T47D (cell line): ENCODE results near the gene SSNA1.

ENCODE experiments used
- DNase-seq, 2 experiments: peaks; one replicate each; pipeline versions ENCODE4 v3.0.0 to v3.0.0-alpha.2; 2011 to 2012; ENCODE audit warnings: low read depth in 1 of 2, low spot score in 1 of 2
- JUND ChIP-seq: IDR thresholded peaks from 2 replicates; pipeline ENCODE4 v1.6.1; 2012; ENCODE audit warnings: low read depth
- in situ Hi-C: cut with HindIII; loops from 2 replicates; pipeline ENCODE4 v1.10.0; 2016; ENCODE audit warnings: low sequenced_read_pairs, low pct_unique_long_range_greater_than_20kb

SSNA1 gene, protein sequence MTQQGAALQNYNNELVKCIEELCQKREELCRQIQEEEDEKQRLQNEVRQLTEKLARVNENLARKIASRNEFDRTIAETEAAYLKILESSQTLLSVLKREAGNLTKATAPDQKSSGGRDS

DNA sequence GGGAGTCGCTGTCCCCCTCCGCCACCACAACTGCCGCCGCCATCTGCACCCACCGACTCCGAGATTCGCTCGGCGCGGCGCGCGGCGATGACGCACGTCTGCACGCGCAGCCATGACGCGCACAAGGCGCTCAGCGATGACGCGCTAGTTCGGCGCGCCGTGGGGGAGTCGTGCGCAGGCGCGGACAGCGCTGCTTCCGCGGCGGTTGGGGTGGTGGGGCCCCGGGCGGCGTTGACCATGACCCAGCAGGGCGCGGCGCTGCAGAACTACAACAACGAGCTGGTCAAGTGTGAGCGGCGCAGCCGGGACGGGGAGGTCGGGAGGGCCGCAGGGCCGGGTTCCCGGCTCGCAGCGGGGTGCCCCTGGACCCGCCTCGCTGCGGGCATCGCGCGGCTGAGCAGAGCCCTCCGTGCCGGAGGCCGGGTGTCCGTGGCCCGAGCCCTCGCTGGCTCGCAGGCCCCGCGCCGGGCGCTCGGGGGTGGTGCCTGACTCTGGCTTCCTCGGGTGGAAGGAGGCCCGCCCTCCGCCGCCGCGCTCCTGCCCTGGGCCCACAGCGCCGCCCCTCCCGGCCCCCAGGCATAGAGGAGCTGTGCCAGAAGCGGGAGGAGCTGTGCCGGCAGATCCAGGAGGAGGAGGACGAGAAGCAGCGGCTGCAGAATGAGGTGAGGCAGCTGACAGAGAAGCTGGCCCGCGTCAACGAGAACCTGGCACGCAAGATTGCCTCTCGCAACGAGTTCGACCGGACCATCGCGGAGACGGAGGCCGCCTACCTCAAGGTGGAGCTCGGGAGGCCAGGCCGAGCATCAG lies at the start of gene SSNA1, which contains the start of gene ANAPC2:
SSNA1 (plus strand) TSS at position 187 of the 807 bp plus-strand sequence; CDS start at position 238, 51 bp downstream.
ANAPC2 (minus strand) TSS at position 71 of the 807 bp plus-strand sequence; CDS start at position 43, 28 bp downstream.
- in situ Hi-C loops: no loop called here
- peak; percentile 79 to 98 for DNase-seq
- no peak for TF ChIP-seq JUND

DNA sequence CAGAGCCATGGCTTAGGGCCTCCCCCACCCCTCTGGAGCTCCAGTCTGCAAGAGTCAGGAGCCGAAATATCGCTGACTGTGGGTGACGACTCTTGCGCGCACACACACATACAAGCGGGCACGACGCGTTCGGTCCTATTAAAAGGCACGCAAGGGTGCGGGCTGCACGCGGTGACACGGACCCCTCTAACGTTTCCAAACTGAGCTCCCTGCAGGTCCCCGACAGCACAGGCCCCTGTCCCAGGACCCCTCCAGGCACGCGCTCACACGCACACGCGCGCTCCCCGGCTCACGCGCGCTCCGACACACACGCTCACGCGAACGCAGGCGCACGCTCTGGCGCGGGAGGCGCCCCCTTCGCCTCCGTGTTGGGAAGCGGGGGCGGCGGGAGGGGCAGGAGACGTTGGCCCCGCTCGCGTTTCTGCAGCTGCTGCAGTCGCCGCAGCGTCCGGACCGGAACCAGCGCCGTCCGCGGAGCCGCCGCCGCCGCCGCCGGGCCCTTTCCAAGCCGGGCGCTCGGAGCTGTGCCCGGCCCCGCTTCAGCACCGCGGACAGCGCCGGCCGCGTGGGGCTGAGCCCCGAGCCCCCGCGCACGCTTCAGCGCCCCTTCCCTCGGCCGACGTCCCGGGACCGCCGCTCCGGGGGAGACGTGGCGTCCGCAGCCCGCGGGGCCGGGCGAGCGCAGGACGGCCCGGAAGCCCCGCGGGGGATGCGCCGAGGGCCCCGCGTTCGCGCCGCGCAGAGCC lies 49.6 kb upstream of the SSNA1 start, which contains the start of gene GRIN1:
GRIN1 (plus strand) TSS at position 433 of the 746 bp plus-strand sequence. CDS start 333 bp downstream, outside the sequence.
- peak; percentile 75 to 89 for DNase-seq
- no peak for TF ChIP-seq JUND
- in situ Hi-C loops: no loop called here

DNA sequence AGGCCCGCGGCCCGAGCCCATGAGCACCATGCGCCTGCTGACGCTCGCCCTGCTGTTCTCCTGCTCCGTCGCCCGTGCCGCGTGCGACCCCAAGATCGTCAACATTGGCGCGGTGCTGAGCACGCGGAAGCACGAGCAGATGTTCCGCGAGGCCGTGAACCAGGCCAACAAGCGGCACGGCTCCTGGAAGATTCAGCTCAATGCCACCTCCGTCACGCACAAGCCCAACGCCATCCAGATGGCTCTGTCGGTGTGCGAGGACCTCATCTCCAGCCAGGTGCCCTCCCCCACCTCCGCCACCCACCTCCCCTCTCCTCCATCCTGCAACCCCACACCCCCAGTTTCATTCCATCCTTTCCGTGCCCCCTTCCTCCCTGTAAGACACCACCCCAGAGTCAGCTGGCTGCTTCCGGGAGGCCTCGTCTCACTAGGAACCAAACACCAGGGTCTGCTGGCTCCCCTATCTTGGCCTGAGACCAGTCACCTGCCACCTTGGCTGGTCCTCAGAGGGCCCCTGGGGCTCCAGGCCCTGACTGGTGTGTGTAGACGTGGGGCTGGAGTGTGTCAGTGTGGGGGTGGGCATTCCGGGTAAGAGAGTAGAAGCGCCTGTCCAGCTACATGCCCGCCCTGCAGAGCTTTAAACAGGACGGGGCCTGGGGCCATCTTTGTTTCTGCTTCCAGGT lies 48.9 kb upstream of the SSNA1 start:
- no peak for DNase-seq
- no peak for TF ChIP-seq JUND
- in situ Hi-C loops: no loop called here

DNA sequence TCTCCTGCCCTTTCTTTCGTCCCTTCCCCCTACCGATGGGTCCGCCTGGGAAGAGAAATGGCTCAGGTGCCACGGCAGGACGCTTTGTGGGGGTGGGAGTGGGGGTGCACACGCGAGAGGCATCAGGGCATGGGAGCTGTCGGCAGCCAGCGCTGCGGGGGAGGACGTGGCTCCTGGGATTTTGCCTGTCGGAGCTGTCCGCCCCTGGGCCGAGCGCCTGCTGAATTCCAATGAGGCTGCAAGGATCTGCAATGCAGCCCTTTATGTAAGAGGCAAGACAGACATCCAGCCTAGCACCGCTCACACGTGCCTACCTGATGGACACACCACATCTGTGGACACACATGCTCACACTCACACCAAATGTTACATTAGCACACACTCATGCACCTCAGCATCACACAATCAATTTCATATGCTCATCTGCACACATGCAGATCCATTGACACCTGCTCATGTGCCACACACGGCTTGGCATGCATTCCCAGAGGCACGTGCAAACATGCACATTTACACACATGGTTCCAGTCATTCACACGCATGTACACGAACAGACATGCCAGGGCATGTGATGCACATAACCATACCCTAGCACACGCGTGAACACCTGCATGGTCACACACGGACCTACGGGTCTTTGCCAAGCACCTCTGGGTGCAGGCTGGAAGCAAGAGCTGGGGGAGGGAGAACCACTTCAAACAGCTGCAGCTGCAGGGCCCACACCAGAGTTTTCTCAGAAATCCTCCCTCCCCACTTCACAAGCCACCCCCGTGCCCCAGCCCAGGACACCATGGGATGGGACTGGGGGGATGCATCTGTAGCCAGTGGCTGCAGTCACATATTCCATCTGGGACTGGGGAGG lies 48.1 kb upstream of the SSNA1 start:
- no peak for TF ChIP-seq JUND
- in situ Hi-C loops: no loop called here
- DNase-seq: no peak

DNA sequence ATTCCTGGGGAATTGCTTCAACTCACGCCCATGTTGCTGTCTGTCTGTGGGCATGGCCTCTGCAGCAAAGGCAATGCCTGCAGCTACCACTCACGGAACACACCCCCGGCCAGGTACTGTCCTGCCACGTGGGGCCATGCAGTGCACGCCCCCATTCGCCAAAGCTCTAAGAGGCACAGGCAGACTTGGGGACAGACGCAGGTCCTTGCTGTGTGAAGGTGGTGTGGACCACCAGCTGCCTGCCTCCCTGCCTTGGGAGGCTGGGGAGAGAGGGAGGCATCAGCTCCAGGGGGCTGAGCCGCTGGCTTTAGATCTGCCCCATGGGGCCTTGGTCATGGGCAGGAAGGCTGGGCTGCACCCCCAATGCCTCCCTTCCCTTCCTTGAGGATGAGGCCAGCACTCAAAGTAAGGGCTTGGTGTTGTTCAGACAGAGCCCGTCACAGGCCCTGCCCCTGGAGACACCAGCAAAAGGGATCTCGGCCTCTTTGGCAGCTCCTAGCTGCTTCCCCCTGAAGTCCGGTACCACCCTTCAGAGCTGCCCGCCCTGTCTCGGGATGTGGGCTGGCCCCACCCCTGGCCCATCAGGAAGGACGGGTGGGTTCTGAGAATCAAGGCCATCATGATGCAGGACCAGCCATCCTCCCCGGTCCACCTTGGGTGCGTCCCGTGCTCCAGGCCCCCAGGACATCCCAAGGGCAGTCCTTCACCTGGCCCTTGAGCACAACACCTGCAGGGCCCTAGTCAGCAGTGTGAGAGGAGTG lies 47.2 kb upstream of the SSNA1 start:
- in situ Hi-C loops: no loop called here
- no peak for DNase-seq

DNA sequence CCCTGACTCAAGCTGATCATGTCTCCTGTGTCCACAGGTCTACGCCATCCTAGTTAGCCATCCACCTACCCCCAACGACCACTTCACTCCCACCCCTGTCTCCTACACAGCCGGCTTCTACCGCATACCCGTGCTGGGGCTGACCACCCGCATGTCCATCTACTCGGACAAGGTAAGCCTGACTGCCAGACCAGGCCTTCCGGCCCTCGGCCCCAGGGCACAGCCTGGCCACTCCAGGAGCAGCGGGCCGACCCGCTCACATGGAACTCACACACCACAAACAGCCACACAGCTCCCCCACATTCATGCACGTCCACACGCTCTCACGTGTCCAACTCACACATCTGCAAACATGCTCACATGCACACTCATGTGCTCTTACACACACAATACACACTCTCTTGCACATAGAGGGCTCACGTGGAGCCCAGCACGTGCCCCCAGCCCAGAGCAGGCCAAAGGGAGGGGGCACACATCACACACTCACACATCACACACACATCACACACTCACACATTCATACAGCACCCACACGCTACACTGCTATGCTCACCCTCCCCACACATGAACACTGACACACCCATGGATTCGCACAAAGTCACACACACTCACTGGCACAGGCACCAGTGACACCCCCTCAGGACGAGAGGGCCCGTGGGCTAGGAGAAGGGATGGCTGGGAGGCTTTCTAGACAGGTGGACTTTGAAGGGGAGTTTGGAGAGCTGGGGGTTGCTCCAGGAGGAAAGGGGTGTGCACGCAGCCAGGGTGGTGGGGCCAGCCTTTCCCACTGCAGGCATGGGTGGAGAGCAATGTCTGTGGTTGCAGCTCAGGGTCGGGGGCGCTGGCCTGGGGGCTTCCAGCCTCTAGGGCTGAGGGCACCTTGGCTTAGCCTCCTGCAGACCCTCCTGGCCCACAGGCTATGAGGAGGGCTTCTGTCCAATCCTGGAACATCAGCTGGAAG lies 46.2 kb upstream of the SSNA1 start:
- TF ChIP-seq JUND: no peak
- in situ Hi-C loops: no loop called here
- DNase-seq: no peak

More for the DNA sequence above, 47.2 kb upstream of the SSNA1 start:
- TF ChIP-seq JUND: no peak

DNA sequence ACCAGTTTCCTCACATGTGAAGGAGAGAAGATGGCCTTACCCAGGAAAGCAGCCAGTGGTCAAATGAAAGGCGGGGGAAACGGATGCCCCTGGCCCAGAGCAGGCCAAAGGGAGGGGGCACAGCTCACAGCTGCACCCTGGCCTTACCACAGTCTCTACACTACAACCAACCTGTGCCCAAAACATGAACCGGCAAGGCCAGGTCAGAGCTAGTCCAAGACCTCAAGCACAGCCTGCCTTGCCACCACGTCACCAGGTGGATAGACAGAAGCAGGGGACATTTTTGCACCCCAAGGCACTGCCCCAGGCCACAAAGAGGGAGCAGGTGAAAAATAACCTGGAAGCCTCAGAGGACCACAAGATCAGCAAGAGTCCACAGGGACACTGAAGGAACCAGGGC lies 45.0 kb upstream of the SSNA1 start:
- TF ChIP-seq JUND: no peak

DNA sequence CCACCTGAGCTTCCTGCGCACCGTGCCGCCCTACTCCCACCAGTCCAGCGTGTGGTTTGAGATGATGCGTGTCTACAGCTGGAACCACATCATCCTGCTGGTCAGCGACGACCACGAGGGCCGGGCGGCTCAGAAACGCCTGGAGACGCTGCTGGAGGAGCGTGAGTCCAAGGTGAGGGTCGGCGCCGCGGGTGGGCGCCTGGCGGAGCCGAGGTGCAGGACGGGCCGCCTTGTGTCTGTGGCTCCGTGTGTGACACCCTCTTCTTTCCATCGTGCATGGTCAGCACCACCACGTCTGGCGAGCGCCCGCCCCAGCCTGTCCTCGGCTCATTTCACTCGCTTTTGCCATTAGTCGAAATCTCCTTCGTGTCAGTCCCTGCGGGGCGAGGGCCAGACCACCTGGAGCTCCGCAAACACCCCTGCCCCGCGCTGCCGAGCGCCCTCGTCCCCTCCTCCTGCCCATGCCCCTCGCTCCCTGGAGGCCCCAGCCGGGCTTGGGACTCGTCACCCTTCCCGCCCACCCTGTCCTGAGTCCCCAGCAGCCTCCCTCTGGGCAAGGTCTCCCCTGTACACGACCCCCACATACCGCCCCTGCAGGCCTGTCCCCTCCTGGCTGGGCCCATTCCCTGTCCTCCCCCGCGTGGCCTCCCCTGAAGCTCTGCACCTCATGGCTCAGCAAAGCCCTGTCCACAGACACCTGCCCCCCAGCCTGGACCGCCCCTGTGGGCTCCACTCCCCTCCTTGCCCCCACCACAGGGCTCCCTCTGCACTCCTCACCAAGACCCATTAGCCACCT lies 42.5 kb upstream of the SSNA1 start:
- in situ Hi-C loops: no loop called here
- no peak for DNase-seq
- TF ChIP-seq JUND: no peak

More for the DNA sequence above, 45.0 kb upstream of the SSNA1 start:
- in situ Hi-C loops: no loop called here
- DNase-seq: no peak

DNA sequence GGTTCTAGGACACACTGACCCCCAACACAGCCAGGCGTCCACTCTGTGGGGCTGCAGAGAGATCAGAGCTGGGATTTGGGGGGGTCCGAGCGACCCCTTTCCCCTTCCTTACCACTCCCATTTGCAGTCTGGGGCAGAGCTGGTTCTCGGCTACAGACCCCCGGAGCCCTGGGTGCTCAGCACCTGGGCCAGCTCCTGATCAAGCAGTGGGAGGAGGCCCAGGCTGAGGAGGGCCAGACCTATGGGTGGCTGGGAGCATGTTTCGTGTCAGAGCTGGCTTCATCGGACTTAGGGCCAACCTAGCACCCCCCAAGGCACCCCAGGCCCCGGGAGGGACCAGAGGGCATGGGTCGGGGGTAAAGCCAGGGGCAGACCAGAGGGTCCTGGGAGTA lies 42.0 kb upstream of the SSNA1 start:
- no peak for TF ChIP-seq JUND
- peak in 1 of 2 experiments; percentile 61 for DNase-seq
- in situ Hi-C loops: no loop called here
